Panc1 (cell line): ENCODE data around the gene OSBPL10. TPM values are rescaled to one million over a fixed set of nuclear protein-coding genes. Genes with fewer than 3 reads are reported as not detected.

ENCODE experiments used
- ATAC-seq: fragments of 200-7000 bp; cut with Tn5 transposase; 2 replicates; pipeline ENCODE4 v1.9.1; 2020; ENCODE audit warnings: mild to moderate bottlenecking, moderate library complexity
- BruUV-seq: library from RNA; stranded (reverse); fragments of 400-500 nt; replicated peaks from 2 replicates; lab custom pipeline; 2021; lab: Mats Ljungman, UMichigan
- CTCF ChIA-PET: fragments of 300-600 bp; sonication (Branson Sonifier 250); formaldehyde crosslinking; loops from one replicate; lab custom pipeline; 2022; ENCODE audit warnings: antibody characterized with exemption; lab: Charles Lee
- POLR2A ChIA-PET: fragments of 300-600 bp; sonication (Branson Sonifier 250); formaldehyde crosslinking; loops from one replicate; lab custom pipeline; 2022; ENCODE audit warnings: antibody characterized with exemption; lab: Charles Lee
- DNase-seq: peaks from one replicate; pipeline ENCODE4 v3.0.0-alpha.2; 2010; ENCODE audit warnings: low read depth, low spot score
- H3K27ac ChIP-seq: 2 replicates; pipeline ENCODE4 v1.5.1; 2011; ENCODE audit warnings: mild to moderate bottlenecking, low read length, inconsistent platforms
- H3K27me3 ChIP-seq: fragments of 200-500 bp; sonication (Bioruptor generic); 2 replicates; pipeline ENCODE4 v1.6.0; 2014; ENCODE audit warnings: low read length, inconsistent platforms; ENCODE audit not compliant: control insufficient read depth, insufficient read depth
- H3K36me3 ChIP-seq: fragments of 200-500 bp; sonication (Bioruptor generic); 2 replicates; pipeline ENCODE4 v1.5.1; 2014; ENCODE audit warnings: inconsistent platforms, mild to moderate bottlenecking, low read length, moderate library complexity; ENCODE audit not compliant: control insufficient read depth, insufficient read depth
- H3K4me1 ChIP-seq: 2 replicates; pipeline ENCODE4 v1.5.1; 2011; ENCODE audit warnings: inconsistent platforms, mild to moderate bottlenecking, low read length, moderate library complexity; ENCODE audit not compliant: control insufficient read depth, insufficient read depth
- H3K4me3 ChIP-seq, 2 experiments: 2 replicates each; pipeline ENCODE4 v1.5.1; 2011 to 2012; ENCODE audit warnings: low read depth in 2 of 2, low read length in 2 of 2, mild to moderate bottlenecking in 2 of 2, inconsistent platforms in 1 of 2, moderate library complexity in 1 of 2
- H3K9me3 ChIP-seq: fragments of 200-500 bp; sonication (Bioruptor generic); 2 replicates; pipeline ENCODE4 v1.5.1; 2014; ENCODE audit warnings: low read depth, mild to moderate bottlenecking, inconsistent platforms, low read length, moderate library complexity; ENCODE audit not compliant: control insufficient read depth, insufficient read depth
- POLR2AphosphoS5 ChIP-seq: IDR thresholded peaks from 2 replicates; pipeline ENCODE4 v1.6.1; 2012; ENCODE audit warnings: mild to moderate bottlenecking, low read depth, low read length, moderate library complexity
- SIN3A ChIP-seq: IDR thresholded peaks from 2 replicates; pipeline ENCODE4 v1.6.1; 2012; ENCODE audit warnings: low read depth, mild to moderate bottlenecking, low read length, moderate library complexity, borderline replicate concordance; ENCODE audit not compliant: insufficient read depth
- TCF7L2 ChIP-seq: IDR thresholded peaks from 2 replicates; pipeline ENCODE4 v1.6.1; 2011; ENCODE audit warnings: mild to moderate bottlenecking, low read depth, low read length, inconsistent platforms
- in situ Hi-C: cut with HindIII; loops from 2 replicates; pipeline ENCODE4 v1.10.0; 2016; ENCODE audit warnings: low sequenced_read_pairs, low pct_unique_long_range_greater_than_20kb
- intact Hi-C: fragments of 100-400 bp; cut with micrococcal nuclease; formaldehyde crosslinking; loops from one replicate; pipeline ENCODE4 v1.10.0; 2022; ENCODE audit not compliant: unreplicated experiment
- total RNA-seq: library from RNA; stranded (reverse); gene quantifications from one replicate; pipeline ENCODE4 v1.2.1, GENCODE V29; 2021; ENCODE audit not compliant: unreplicated experiment
- TF ChIP-seq, protein P1 (sequence below), 2 experiments: IDR thresholded peaks; 2 replicates each; pipeline ENCODE4 v1.6.1; 2011 to 2012; ENCODE audit warnings: low read depth in 2 of 2, control low read depth in 1 of 2, low read length in 1 of 2, mild to moderate bottlenecking in 1 of 2, moderate library complexity in 1 of 2; ENCODE audit not compliant: insufficient read depth in 1 of 2
- TF ChIP-seq, protein P2 (sequence below): fragments of 450-650 bp; IDR thresholded peaks from 2 replicates; pipeline ENCODE4 v1.5.1; 2017; ENCODE audit warnings: mild to moderate bottlenecking

Gene OSBPL10
- total RNA-seq, 1 experiment from 2014 or later = 88.1 TPM

DNA sequence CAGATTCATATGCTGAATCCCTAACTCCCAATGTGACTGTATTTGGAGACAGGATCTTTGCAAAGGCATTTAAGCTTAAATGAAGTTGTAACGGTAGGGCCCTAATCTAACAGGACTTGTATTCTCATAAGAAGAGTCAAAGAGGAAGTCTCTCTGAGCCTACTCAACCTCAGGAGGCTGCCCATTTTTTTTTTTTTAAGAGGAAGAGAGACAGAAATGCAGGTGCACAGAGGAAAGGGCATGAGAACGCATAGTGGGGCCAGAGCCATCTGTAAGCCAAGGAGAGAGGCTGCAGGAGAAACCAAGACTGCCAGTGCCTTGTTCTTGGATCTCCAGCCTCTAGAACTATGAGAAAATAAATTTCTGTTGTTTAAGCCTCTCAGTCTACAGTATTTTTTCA lies 28.9 kb upstream of the OSBPL10 start:
- Histone ChIP-seq H3K27me3 (no peaks in the 10 kb centered on the region), H3K9me3 (no peaks in the 10 kb centered on the region), H3K27ac (no peak overlapping the region), H3K4me1 (no peaks in the 10 kb centered on the region), H3K36me3 (no peaks in the 10 kb centered on the region), H3K4me3 (no peak overlapping the region)
- ATAC-seq (no peak), DNase-seq (no peak)
- in situ Hi-C loops (no loop called here), intact Hi-C loops (no loop called here)
- no peak for TF ChIP-seq POLR2AphosphoS5
- TF ChIP-seq, protein P1, sequence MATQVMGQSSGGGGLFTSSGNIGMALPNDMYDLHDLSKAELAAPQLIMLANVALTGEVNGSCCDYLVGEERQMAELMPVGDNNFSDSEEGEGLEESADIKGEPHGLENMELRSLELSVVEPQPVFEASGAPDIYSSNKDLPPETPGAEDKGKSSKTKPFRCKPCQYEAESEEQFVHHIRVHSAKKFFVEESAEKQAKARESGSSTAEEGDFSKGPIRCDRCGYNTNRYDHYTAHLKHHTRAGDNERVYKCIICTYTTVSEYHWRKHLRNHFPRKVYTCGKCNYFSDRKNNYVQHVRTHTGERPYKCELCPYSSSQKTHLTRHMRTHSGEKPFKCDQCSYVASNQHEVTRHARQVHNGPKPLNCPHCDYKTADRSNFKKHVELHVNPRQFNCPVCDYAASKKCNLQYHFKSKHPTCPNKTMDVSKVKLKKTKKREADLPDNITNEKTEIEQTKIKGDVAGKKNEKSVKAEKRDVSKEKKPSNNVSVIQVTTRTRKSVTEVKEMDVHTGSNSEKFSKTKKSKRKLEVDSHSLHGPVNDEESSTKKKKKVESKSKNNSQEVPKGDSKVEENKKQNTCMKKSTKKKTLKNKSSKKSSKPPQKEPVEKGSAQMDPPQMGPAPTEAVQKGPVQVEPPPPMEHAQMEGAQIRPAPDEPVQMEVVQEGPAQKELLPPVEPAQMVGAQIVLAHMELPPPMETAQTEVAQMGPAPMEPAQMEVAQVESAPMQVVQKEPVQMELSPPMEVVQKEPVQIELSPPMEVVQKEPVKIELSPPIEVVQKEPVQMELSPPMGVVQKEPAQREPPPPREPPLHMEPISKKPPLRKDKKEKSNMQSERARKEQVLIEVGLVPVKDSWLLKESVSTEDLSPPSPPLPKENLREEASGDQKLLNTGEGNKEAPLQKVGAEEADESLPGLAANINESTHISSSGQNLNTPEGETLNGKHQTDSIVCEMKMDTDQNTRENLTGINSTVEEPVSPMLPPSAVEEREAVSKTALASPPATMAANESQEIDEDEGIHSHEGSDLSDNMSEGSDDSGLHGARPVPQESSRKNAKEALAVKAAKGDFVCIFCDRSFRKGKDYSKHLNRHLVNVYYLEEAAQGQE (IDR thresholded peaks at IDR 0.05; ENCODE audit: insufficient read depth in 1 of 2, low read depth in 2 of 2, low read length in 1 of 2) = no peak
- TF ChIP-seq TCF7L2 = no peak
- no peak for TF ChIP-seq SIN3A
- TF ChIP-seq, protein P2, sequence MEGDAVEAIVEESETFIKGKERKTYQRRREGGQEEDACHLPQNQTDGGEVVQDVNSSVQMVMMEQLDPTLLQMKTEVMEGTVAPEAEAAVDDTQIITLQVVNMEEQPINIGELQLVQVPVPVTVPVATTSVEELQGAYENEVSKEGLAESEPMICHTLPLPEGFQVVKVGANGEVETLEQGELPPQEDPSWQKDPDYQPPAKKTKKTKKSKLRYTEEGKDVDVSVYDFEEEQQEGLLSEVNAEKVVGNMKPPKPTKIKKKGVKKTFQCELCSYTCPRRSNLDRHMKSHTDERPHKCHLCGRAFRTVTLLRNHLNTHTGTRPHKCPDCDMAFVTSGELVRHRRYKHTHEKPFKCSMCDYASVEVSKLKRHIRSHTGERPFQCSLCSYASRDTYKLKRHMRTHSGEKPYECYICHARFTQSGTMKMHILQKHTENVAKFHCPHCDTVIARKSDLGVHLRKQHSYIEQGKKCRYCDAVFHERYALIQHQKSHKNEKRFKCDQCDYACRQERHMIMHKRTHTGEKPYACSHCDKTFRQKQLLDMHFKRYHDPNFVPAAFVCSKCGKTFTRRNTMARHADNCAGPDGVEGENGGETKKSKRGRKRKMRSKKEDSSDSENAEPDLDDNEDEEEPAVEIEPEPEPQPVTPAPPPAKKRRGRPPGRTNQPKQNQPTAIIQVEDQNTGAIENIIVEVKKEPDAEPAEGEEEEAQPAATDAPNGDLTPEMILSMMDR = no peak
- ChIA-PET POLR2A (no interaction called here), CTCF (no interaction called here)
- BruUV-seq = no TSS peak

DNA sequence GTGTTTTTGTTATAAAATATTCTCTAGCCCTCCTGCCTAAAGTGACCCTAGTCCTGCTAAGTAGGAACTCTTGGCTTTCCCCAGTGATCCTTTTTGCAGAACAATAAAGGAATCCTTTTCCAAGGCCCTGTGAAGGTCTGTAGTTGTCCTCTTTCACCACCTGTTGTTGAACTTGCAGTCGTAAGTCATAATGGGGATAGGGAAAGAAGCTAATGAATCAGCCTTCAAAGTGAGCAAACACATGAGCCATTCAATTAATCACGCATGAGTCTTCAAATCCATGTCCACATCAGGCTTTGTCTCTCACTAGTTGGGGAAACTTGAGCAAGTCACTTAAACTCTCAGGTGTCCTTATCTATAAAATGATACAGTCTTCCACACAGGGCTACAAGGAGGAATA lies 28.0 kb upstream of the OSBPL10 start:
- Histone ChIP-seq H3K27me3 (no peaks in the 10 kb centered on the region), H3K9me3 (no peaks in the 10 kb centered on the region), H3K4me1 (no peaks in the 10 kb centered on the region), H3K36me3 (no peaks in the 10 kb centered on the region), H3K4me3 (no peak overlapping the region), H3K27ac (no peak overlapping the region)
- no peak for ATAC-seq
- TF ChIP-seq, protein P2 = no peak
- TF ChIP-seq TCF7L2 = no peak
- no peak for TF ChIP-seq POLR2AphosphoS5
- TF ChIP-seq, protein P1 (IDR thresholded peaks at IDR 0.05; ENCODE audit: insufficient read depth in 1 of 2, low read depth in 2 of 2, low read length in 1 of 2) = no peak
- no peak for TF ChIP-seq SIN3A
- BruUV-seq = no TSS peak
- intact Hi-C loops = no loop called here
- in situ Hi-C loops = no loop called here
- DNase-seq = no peak
- ChIA-PET CTCF (no interaction called here), POLR2A (no interaction called here)
